ENCODE data around the gene NUDT15.
"Not testable (repeated sequence)": the region's sequence is repeated elsewhere in the genome, so short reads cannot be mapped to it uniquely, and the experiment has no call there.

NUDT15 gene

GRCh38 chr13:48037346-48038173 is at the start of gene NUDT15:
Gene NUDT15 (plus strand): TSS chr13:48037726. CDS start chr13:48037747, 21 bp downstream.
- peak; percentile 57 for DNase-seq

DNA sequence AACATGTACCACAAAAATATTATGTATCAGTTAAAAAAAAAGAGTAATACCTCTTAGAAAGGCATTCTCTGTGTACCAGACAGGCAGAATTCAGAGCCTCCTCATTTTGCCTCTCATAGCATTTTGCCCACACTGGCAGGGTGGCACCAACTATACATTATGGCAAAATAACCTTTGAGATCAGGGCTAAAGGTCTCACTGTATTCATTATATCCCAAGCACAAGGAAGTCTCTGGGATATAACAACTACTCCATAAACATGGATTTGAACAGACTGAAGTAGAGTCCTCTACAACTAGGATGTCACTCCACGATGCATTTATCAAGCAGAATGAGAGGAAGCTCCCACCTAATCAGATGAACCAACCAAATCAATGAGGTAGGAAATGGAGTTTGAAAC is 47.1 kb upstream of the NUDT15 start:
- no peak for DNase-seq

- DNase-seq, result no peak
Observed at GRCh38 chr13:47990920-47991466, 46.5 kb upstream of the NUDT15 start.

DNA sequence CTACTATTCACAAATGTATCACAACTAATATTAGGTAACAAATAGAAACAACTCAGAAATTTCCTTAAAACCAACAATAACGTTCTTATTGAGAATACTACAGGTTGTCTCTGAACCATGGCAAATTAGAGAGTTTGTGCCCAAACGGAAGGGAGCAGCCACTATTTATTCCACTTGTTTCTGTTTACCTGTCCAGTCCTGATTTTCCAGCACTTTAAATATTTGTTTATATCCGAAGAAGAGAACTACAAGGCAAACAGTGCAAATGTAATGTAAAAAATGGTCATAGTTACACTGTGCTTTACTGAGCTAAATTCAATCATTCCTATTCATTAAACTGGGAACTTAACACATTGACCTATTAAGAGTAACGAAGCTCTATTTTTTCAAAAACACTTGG is 45.7 kb upstream of the NUDT15 start:
- no peak for DNase-seq

- DNase-seq, result no peak
Observed at GRCh38 chr13:47997384-47997783, 40.1 kb upstream of the NUDT15 start.

DNA sequence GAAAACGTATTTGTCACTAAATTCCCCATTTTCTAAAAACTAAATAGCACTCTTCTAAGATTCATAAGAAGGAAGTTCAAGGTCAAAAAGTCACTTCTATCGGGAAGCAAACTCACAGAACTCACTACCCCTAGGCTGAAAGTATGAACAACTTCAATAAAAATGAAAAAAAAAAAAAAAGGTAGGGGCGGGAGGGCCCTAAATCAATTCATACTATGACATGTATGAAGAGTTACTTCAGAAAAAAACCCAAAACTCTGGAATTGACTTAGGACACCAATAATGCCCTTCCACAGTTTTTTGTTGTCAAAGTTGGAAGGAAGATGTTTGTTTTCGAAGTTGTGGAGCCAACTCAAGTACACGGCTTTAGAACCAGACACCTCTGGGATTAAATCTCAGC is 37.6 kb upstream of the NUDT15 start:
- DNase-seq, result no peak

DNA sequence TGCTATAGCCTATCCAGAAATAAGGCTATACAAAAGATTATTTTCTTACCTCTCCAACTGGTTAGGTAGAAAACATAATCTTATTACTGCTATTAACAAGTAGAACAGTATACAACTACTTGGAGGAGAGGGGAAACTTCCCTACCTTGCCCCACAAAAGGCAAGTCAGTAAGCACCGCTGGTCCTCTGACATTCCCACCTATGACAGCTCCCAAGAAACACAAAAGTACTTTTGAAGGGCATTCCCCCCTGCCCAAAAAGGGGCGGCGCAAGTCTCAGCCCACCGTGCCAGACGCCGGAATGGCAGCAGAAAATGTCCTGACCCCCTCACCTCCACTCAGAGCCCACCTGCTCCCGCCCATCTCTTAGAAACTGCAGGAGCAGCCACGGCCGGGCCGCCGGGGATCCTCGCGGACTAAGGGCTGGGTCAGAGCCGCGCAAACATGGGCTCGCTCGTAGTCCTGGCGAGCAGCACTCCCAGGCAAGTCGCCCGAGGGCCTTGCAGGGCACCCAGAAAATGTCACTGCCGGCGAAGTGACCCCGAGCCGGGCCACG is 36.9 kb upstream of the NUDT15 start:
- DNase-seq, result no peak

DNA sequence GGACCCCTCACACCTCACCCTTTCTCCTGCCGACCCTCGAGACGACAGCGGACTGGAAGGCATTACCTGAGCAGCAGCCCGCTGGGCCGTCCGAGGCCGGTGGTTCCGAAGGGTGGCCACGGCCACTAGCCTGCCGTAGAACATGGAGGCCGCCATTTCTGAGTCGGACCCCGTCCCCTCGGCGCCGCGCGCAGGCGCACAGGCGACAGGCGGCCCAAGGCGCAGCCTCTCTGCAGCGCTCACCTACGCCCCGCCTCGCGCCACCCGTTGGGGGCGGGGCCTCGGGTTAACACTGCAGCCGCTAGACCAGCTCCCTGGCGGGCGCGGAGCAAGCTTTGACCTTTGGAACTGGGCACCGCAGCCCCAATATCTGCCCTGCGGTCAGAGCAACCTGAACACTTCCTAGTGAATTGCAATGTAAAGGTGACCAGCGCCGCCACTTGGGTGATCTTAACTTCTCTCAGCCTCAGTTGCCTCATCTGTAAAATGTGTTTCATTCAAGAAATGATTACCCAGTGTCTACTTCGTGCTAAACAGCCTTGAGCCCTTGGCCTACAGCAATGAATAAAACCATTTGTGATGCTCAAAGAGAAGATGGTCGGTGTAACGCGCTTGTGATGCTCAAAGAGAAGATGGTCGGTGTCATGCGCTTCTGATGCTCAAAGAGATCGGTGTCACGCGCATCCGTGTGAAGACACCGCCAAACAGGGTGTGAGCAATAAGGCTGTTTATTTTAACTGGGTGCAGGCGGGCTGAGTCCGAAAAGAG is 36.2 kb upstream of the NUDT15 start, which contains the start of gene SUCLA2:
Gene SUCLA2 (minus strand): TSS at position 160 of the 768 bp plus-strand sequence. CDS start 4 bp downstream, at position 156.
- DNase-seq, result peak; percentile 34

- DNase-seq, result not testable (repeated sequence)
Observed at GRCh38 chr13:48001999-48002398, 35.5 kb upstream of the NUDT15 start.

GRCh38 chr13:48004201-48004600 is 33.3 kb upstream of the NUDT15 start:
- DNase-seq, result no peak

DNA sequence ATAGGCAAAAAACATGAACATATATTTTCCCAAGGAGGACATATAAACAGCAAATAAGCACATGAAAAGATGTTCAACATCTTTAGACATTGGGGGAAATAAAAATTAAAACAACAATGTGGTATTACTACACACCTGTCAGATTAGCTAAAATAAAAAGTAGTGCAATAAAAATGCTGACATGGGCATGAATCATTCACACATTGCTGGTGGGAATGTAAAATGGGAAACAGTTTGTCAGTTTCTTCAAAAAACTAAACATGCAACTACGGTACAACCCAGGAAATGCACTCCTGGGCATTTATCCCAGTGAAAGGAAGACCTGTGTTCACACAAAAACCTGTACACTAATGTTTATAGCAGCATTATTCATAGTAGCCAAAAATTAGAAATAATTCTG is 31.1 kb upstream of the NUDT15 start:
- DNase-seq, result no peak

- DNase-seq, result no peak
Observed at GRCh38 chr13:48009284-48009683, 28.2 kb upstream of the NUDT15 start.

GRCh38 chr13:48010698-48011097 is 26.8 kb upstream of the NUDT15 start:
- no peak for DNase-seq

DNA sequence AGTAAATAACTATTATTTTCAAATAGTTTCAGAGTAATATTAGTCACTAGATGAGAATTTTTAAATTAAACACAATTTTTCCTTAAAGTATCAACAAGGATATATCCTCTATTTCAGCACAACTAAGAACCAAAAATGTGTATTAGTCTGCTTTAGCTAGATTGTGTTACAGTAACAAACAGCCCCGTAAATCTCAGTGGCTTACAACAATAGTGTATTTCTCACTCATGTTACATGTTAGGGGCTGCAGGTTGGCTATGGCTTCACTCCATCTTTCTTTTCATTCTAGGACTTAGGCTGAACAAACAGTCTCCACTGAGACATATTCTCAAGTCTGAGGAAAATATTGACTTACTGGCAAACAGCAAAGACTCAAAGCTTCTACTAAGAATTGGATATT is 24.9 kb upstream of the NUDT15 start:
- DNase-seq, result no peak

DNA sequence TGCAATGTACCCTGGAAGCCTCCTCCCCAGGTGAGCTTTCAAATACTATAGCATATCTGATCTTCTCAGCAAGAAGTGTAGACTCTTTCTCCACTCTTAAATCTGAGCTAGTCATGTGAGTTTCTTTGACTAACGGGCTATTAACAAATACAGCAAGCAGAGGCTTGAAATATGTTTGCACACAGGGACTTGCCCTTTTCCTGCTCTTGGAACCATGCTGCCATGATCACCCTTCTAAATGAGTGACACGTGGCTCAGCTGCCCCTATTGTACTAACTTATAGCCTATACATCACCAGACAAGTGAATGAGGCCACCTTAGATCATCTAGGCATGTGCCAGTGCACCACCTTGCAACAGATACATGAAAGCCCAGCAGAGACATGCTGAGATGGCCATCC is 23.2 kb upstream of the NUDT15 start:
- no peak for DNase-seq

- no peak for DNase-seq
Observed at GRCh38 chr13:48018637-48019036, 18.9 kb upstream of the NUDT15 start.

- DNase-seq, result no peak
Observed at GRCh38 chr13:48019796-48020195, 17.7 kb upstream of the NUDT15 start.

GRCh38 chr13:48028066-48028465 is 9.5 kb upstream of the NUDT15 start:
- DNase-seq, result no peak

GRCh38 chr13:48029859-48030258 is 7.7 kb upstream of the NUDT15 start:
- no peak for DNase-seq

DNA sequence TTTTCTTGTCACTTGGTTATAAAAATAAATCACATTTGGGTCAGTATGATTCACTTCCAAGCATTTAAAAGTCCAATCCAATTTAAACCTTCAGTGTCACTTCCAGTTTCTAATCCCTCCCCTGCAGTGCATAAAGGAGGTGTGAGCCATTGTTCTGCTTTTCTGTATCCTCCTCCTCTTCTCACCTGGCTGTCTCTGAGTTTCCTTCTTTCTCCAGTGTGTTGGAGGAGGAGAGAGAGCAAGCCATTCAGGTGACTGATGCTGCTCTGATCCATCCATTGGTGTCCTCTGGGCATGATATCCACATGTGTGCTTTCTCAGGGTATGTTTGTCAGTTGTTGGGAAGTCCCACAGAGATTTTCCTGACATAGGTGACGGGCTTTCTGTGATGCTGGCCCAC is 1.2 kb downstream of the NUDT15 start:
- DNase-seq, result no peak

GRCh38 chr13:48040049-48040448 is 2.5 kb downstream of the NUDT15 start:
- DNase-seq, result no peak

GRCh38 chr13:48040896-48041295 is 3.4 kb downstream of the NUDT15 start:
- DNase-seq, result no peak

DNA sequence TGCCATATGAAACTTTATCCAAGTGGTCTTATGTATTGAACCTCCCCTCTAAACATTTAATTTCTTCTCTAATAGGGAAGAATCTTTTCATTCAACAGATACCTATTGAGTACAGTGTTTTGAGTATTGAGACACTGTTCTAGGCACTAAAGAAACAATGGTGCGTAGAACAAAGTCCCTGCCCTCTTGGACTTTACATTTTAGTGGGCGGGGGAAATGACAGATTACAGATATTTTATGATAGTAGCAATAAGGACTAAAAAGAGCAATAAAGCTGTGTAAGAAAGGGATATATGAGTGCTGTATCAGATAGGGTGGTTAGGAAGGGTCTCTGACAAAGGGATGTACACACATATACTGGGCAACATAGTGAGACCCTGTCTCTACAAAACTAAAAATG is 5.4 kb downstream of the NUDT15 start:
- DNase-seq, result no peak
